GM23248 (cell line): ENCODE results near the gene PDLIM5. TPM values are rescaled to one million over a fixed set of nuclear protein-coding genes. Genes with fewer than 3 reads are reported as not detected.

Source experiments
- DNase-seq: peaks from one replicate; pipeline ENCODE4 v3.0.0-alpha.2; 2015
- H2AFZ ChIP-seq: fragments of 200-600 bp; sonication (generic); 2 replicates; pipeline ENCODE4 v1.6.1; 2016; ENCODE audit warnings: antibody characterized with exemption
- H3F3A ChIP-seq: fragments of 200-600 bp; sonication (generic); 2 replicates; pipeline ENCODE4 v1.6.1; 2016; ENCODE audit warnings: mild to moderate bottlenecking, antibody characterized with exemption, mixed run types; ENCODE audit not compliant: insufficient read depth
- H3K27ac ChIP-seq: fragments of 200-600 bp; sonication (generic); 2 replicates; pipeline ENCODE4 v1.5.1; 2016; ENCODE audit warnings: mild to moderate bottlenecking
- H3K27me3 ChIP-seq: fragments of 200-600 bp; sonication (generic); replicated peaks from 2 replicates; pipeline ENCODE4 v1.6.1; 2016; ENCODE audit warnings: mild to moderate bottlenecking; ENCODE audit not compliant: insufficient read depth
- H3K36me3 ChIP-seq: fragments of 200-600 bp; sonication (generic); 2 replicates; pipeline ENCODE4 v1.6.1; 2016; ENCODE audit warnings: low read depth, mild to moderate bottlenecking
- H3K4me1 ChIP-seq: fragments of 200-600 bp; sonication (generic); 2 replicates; pipeline ENCODE4 v1.6.1; 2016; ENCODE audit warnings: mild to moderate bottlenecking; ENCODE audit not compliant: insufficient read depth
- H3K4me2 ChIP-seq: fragments of 200-600 bp; sonication (generic); one replicate; pipeline ENCODE4 v1.6.1; 2016; ENCODE audit warnings: mild to moderate bottlenecking; ENCODE audit not compliant: unreplicated experiment
- H3K4me3 ChIP-seq: fragments of 200-600 bp; sonication (generic); 2 replicates; pipeline ENCODE4 v1.5.1; 2016; ENCODE audit warnings: mild to moderate bottlenecking
- H3K79me2 ChIP-seq: fragments of 200-600 bp; sonication (generic); 2 replicates; pipeline ENCODE4 v1.6.1; 2016; ENCODE audit warnings: mild to moderate bottlenecking; ENCODE audit not compliant: insufficient read depth
- H3K9ac ChIP-seq: fragments of 200-600 bp; sonication (generic); 2 replicates; pipeline ENCODE4 v1.6.1; 2016; ENCODE audit warnings: mild to moderate bottlenecking
- H3K9me2 ChIP-seq: fragments of 200-600 bp; sonication (generic); 2 replicates; pipeline ENCODE4 v1.6.1; 2016; ENCODE audit warnings: mixed run types, mild to moderate bottlenecking, moderate library complexity; ENCODE audit not compliant: insufficient read depth
- H3K9me3 ChIP-seq: fragments of 200-600 bp; sonication (generic); one replicate; pipeline ENCODE4 v1.6.1; 2017; ENCODE audit warnings: low read depth
- H4K20me1 ChIP-seq: fragments of 200-600 bp; sonication (generic); 2 replicates; pipeline ENCODE4 v1.6.0; 2016; ENCODE audit not compliant: insufficient read depth
- EZH2 ChIP-seq: fragments of 200-600 bp; sonication (generic); IDR thresholded peaks from 2 replicates; pipeline ENCODE4 v1.6.1; 2018; ENCODE audit warnings: antibody characterized with exemption, mild to moderate bottlenecking; ENCODE audit not compliant: insufficient read depth, poor library complexity, severe bottlenecking
- EZH2phosphoT487 ChIP-seq: fragments of 200-600 bp; sonication (generic); IDR thresholded peaks from 2 replicates; pipeline ENCODE4 v1.6.1; 2018; ENCODE audit warnings: antibody characterized with exemption, moderate library complexity, mild to moderate bottlenecking, low read depth; ENCODE audit not compliant: insufficient read depth
- WGBS, 2 experiments: methylation state at CpG; one replicate each; pipeline ENCODE4 v1.1.6; 2015 to 2017; ENCODE audit warnings: low lambda C conversion rate in 2 of 2, low coverage in 1 of 2; ENCODE audit errors: missing lambda C conversion rate in 2 of 2; 5-methylcytosine and 5-hydroxymethylcytosine counted together
- in situ Hi-C: fragments of 300-500 bp; cut with MboI; formaldehyde crosslinking; loops from 2 replicates; pipeline ENCODE4 v1.15.0; 2020
- polyA plus RNA-seq: library from polyadenylated mRNA; unstranded; fragments of >200 nt; fragmentation: Nextera tagmentation; extraction: Ambion mirVana; gene quantifications from 2 replicates; pipeline ENCODE4 v1.2.1, GENCODE V29; 2016
- total RNA-seq: library from RNA; depleted of rRNA; stranded (reverse); fragments of >200 nt; shearing (Covaris generic); gene quantifications from 2 replicates; pipeline ENCODE4 v1.2.3, GENCODE V29; 2014

PDLIM5 gene
- total and polyA plus RNA-seq, 2 experiments from 2014 or later: 115 to 149 TPM

GRCh38 chr4:94544811-94545210 is 93.1 kb downstream of the PDLIM5 start:
- peak; percentile 26 for DNase-seq
- Histone ChIP-seq H4K20me1 (no peaks in the 10 kb centered on the region), H3K4me1 (peaks cover 46% of the 10 kb centered on the region), H3K36me3 (peaks cover 3% of the 10 kb centered on the region; the same call in 1 of the 2 replicates), H3K9me3 (no peaks in the 10 kb centered on the region), H2AFZ (no peak overlapping the region), H3K9me2 (no peaks in the 10 kb centered on the region), H3K27ac (peak overlapping the region; percentile 59), H3F3A (peaks cover 49% of the 10 kb centered on the region), H3K79me2 (peaks cover 96% of the 10 kb centered on the region), H3K9ac (peak overlapping the region; percentile 45), H3K4me2 (peak overlapping the region; percentile 74), H3K4me3 (peak overlapping the region; percentile 49), H3K27me3 (no peaks in the 10 kb centered on the region)
- TF ChIP-seq EZH2phosphoT487 (no peak), EZH2 (no peak)
- in situ Hi-C loops: no loop called here
- 77 to 84% methylated on average over 2 of the region's 2 CpGs for WGBS, 2 experiments

GRCh38 chr4:94545296-94545695 is 93.6 kb downstream of the PDLIM5 start:
- H2AFZ ChIP-seq: peak overlapping the region; percentile 18; the same call in 1 of the 2 replicates
- H3K9ac ChIP-seq: peak overlapping the region; percentile 45
- no peaks in the 10 kb centered on the region for H4K20me1 ChIP-seq
- TF ChIP-seq EZH2: no peak
- TF ChIP-seq EZH2phosphoT487: 0 out of 2 replicates have a peak, but pooled peaks have one; percentile 51
- no peaks in the 10 kb centered on the region for H3K27me3 ChIP-seq
- no peaks in the 10 kb centered on the region for H3K9me3 ChIP-seq
- in situ Hi-C loops: no loop called here
- peaks cover 3% of the 10 kb centered on the region; the same call in 1 of the 2 replicates for H3K36me3 ChIP-seq
- peak overlapping the region; percentile 59 for H3K27ac ChIP-seq
- DNase-seq: peak; percentile 71
- peak overlapping the region; percentile 74 for H3K4me2 ChIP-seq
- H3K4me3 ChIP-seq: peak overlapping the region; percentile 49
- no peaks in the 10 kb centered on the region for H3K9me2 ChIP-seq
- peaks cover 94% of the 10 kb centered on the region for H3K79me2 ChIP-seq
- 4 to 8% methylated on average over 2 of the region's 2 CpGs for WGBS, 2 experiments
- peaks cover 46% of the 10 kb centered on the region for H3K4me1 ChIP-seq
- peaks cover 50% of the 10 kb centered on the region for H3F3A ChIP-seq

GRCh38 chr4:94546949-94547348 is 95.2 kb downstream of the PDLIM5 start:
- H2AFZ ChIP-seq: no peak overlapping the region
- TF ChIP-seq EZH2phosphoT487: no peak
- no peak for TF ChIP-seq EZH2
- no peak overlapping the region for H3K9ac ChIP-seq
- H3K4me2 ChIP-seq: no peak overlapping the region
- H4K20me1 ChIP-seq: no peaks in the 10 kb centered on the region
- H3K27ac ChIP-seq: no peak overlapping the region
- H3K79me2 ChIP-seq: peaks cover 94% of the 10 kb centered on the region
- no peak for DNase-seq
- H3K4me1 ChIP-seq: peaks cover 53% of the 10 kb centered on the region
- H3F3A ChIP-seq: peaks cover 60% of the 10 kb centered on the region
- H3K9me3 ChIP-seq: no peaks in the 10 kb centered on the region
- peaks cover 12% of the 10 kb centered on the region; the same call in 1 of the 2 replicates for H3K36me3 ChIP-seq
- WGBS, 2 experiments: 96 to 100% methylated on average over 3 of the region's 3 CpGs
- no peaks in the 10 kb centered on the region for H3K27me3 ChIP-seq
- H3K9me2 ChIP-seq: no peaks in the 10 kb centered on the region
- in situ Hi-C loops: no loop called here
- H3K4me3 ChIP-seq: no peak overlapping the region

- H2AFZ ChIP-seq: no peak overlapping the region
- H3K27me3 ChIP-seq: no peaks in the 10 kb centered on the region
- H3K4me2 ChIP-seq: peak overlapping the region; percentile 59
- TF ChIP-seq EZH2phosphoT487 (no peak), EZH2 (no peak)
- peak overlapping the region; percentile 74 for H3K27ac ChIP-seq
- peaks cover 94% of the 10 kb centered on the region for H3K79me2 ChIP-seq
- peak overlapping the region; percentile 34 for H3K4me3 ChIP-seq
- WGBS, 2 experiments: 0% methylated on average over 1 of the region's 1 CpG
- in situ Hi-C loops: no loop called here
- no peaks in the 10 kb centered on the region for H4K20me1 ChIP-seq
- peaks cover 12% of the 10 kb centered on the region; the same call in 1 of the 2 replicates for H3K36me3 ChIP-seq
- DNase-seq: peak; percentile 82
- peaks cover 64% of the 10 kb centered on the region for H3K4me1 ChIP-seq
- no peaks in the 10 kb centered on the region for H3K9me3 ChIP-seq
- H3F3A ChIP-seq: peaks cover 60% of the 10 kb centered on the region
- no peaks in the 10 kb centered on the region for H3K9me2 ChIP-seq
- peak overlapping the region; percentile 4; the same call in 1 of the 2 replicates for H3K9ac ChIP-seq
Observed at GRCh38 chr4:94548571-94548970, 96.8 kb downstream of the PDLIM5 start.
